GM21717 (cell line): ENCODE measurements around the gene VPS37D.
"Not testable (repeated sequence)": the region's sequence is repeated elsewhere in the genome, so short reads cannot be mapped to it uniquely, and the experiment has no call there.

ENCODE experiments used
- ATAC-seq: cut with Tn5 transposase; IDR thresholded peaks from one replicate; pipeline ENCODE4 v1.9.1; 2021; ENCODE audit warnings: mild to moderate bottlenecking, moderate library complexity; ENCODE audit not compliant: unreplicated experiment

Gene VPS37D

GRCh38 chr7:73704640-73705550 is 37.3 kb downstream of the VPS37D start:
- no peak for ATAC-seq

- ATAC-seq: no peak
Measured at GRCh38 chr7:73705551-73705920, 37.9 kb downstream of the VPS37D start.

GRCh38 chr7:73706126-73707044 is 38.8 kb downstream of the VPS37D start:
- no peak for ATAC-seq

- ATAC-seq: no peak
Measured at GRCh38 chr7:73707045-73707631, 39.5 kb downstream of the VPS37D start.

- ATAC-seq: no peak
Measured at GRCh38 chr7:73708961-73709549, 41.4 kb downstream of the VPS37D start.

GRCh38 chr7:73712773-73713172 is 45.1 kb downstream of the VPS37D start:
- no peak for ATAC-seq

GRCh38 chr7:73713319-73713718 is 45.7 kb downstream of the VPS37D start:
- not testable (repeated sequence) for ATAC-seq

- ATAC-seq: no peak
Measured at GRCh38 chr7:73715648-73716317, 48.2 kb downstream of the VPS37D start.

- ATAC-seq: no peak
Measured at GRCh38 chr7:73716318-73716890, 48.8 kb downstream of the VPS37D start.

GRCh38 chr7:73717025-73717807 is 49.6 kb downstream of the VPS37D start:
- no peak for ATAC-seq

GRCh38 chr7:73717991-73718405 is 50.4 kb downstream of the VPS37D start:
- ATAC-seq: no peak

- no peak for ATAC-seq
Measured at GRCh38 chr7:73718438-73718881, 50.8 kb downstream of the VPS37D start.

GRCh38 chr7:73718905-73719805 is 51.5 kb downstream of the VPS37D start, which contains the start of gene STX1A:
Gene STX1A, minus strand, starts transcription at chr7:73719669. Its CDS starts 38 bp downstream, at chr7:73719631.
- ATAC-seq: no peak

- no peak for ATAC-seq
Measured at GRCh38 chr7:73719806-73720169, 52.2 kb downstream of the VPS37D start.

- ATAC-seq: not testable (repeated sequence)
Measured at GRCh38 chr7:73720443-73720842, 52.8 kb downstream of the VPS37D start.

- no peak for ATAC-seq
Measured at GRCh38 chr7:73721377-73721817, 53.8 kb downstream of the VPS37D start.
